Endodermal cell (in vitro differentiated cells): ENCODE measurements around the gene FAM149A. TPM values are rescaled to one million over a fixed set of nuclear protein-coding genes. Genes with fewer than 3 reads are reported as not detected.

Experiments
- DNase-seq: peaks from one replicate; pipeline ENCODE4 v3.0.0-alpha.2; 2017
- H3K27ac ChIP-seq: 2 replicates; pipeline ENCODE4 v1.5.1; 2013; ENCODE audit warnings: mild to moderate bottlenecking, low read depth, low read length, moderate library complexity
- H3K27me3 ChIP-seq: 2 replicates; pipeline ENCODE4 v1.6.1; 2013; ENCODE audit warnings: mild to moderate bottlenecking, low read length, moderate library complexity; ENCODE audit not compliant: insufficient read depth, control insufficient read depth, poor library complexity, severe bottlenecking
- H3K36me3 ChIP-seq: 2 replicates; pipeline ENCODE4 v1.7.0; 2013; ENCODE audit warnings: mild to moderate bottlenecking, low read length, moderate library complexity; ENCODE audit not compliant: control insufficient read depth, insufficient read depth
- H3K4me1 ChIP-seq: one replicate; pipeline ENCODE4 v1.7.0; 2013; ENCODE audit warnings: low read length; ENCODE audit not compliant: control insufficient read depth, insufficient read depth
- H3K4me3 ChIP-seq: 2 replicates; pipeline ENCODE4 v1.5.1; 2013; ENCODE audit warnings: mild to moderate bottlenecking, low read length, moderate library complexity
- H3K9ac ChIP-seq: 2 replicates; pipeline ENCODE4 v1.6.1; 2013; ENCODE audit warnings: mild to moderate bottlenecking, low read length, moderate library complexity; ENCODE audit not compliant: poor library complexity, severe bottlenecking; ENCODE audit errors: extremely low read depth
- H3K9me3 ChIP-seq: 2 replicates; pipeline ENCODE4 v1.6.1; 2013; ENCODE audit warnings: mild to moderate bottlenecking, low read length, moderate library complexity; ENCODE audit not compliant: control insufficient read depth
- H3K27ac Mint-ChIP-seq: 2 replicates; pipeline ENCODE4 v1.8.0; 2020; ENCODE audit warnings: mixed read lengths
- H3K27me3 Mint-ChIP-seq: 2 replicates; pipeline ENCODE4 v1.8.0; 2021; ENCODE audit warnings: mild to moderate bottlenecking, mixed read lengths; ENCODE audit not compliant: insufficient read depth
- H3K36me3 Mint-ChIP-seq: 2 replicates; pipeline ENCODE4 v1.8.0; 2020; ENCODE audit warnings: low read depth, mixed read lengths
- H3K4me1 Mint-ChIP-seq: 2 replicates; pipeline ENCODE4 v1.8.0; 2020; ENCODE audit warnings: mixed read lengths
- H3K4me3 Mint-ChIP-seq: 2 replicates; pipeline ENCODE4 v1.8.0; 2020; ENCODE audit warnings: mild to moderate bottlenecking, moderate library complexity, mixed read lengths
- H3K9me3 Mint-ChIP-seq: 2 replicates; pipeline ENCODE4 v1.8.0; 2020; ENCODE audit warnings: mild to moderate bottlenecking, mixed read lengths
- CTCF ChIP-seq: fragments of 200-600 bp; sonication (generic); conservative IDR thresholded peaks from 2 replicates; pipeline ENCODE4 v1.5.0; 2021; ENCODE audit warnings: antibody characterized with exemption, mild to moderate bottlenecking
- WGBS, 2 experiments: methylation state at CpG; one replicate each; pipeline versions ENCODE4 v1.1.5 to v1.1.7; 2013; ENCODE audit warnings: missing lambda C conversion rate in 2 of 2, mixed read lengths in 1 of 2; ENCODE audit not compliant: insufficient coverage in 1 of 2, insufficient read length in 1 of 2; 5-methylcytosine and 5-hydroxymethylcytosine counted together
- total RNA-seq, 2 donors: library from RNA; stranded (reverse); fragmentation: NEBNext Ultra II Directional in 1 of 2; extraction: Animal tissue kit (Norgen Biotek cat#: 25700) in 1 of 2; gene quantifications; 2 replicates in 1 of 2; 3 replicates in 1 of 2; pipeline ENCODE4 v1.2.1, GENCODE V29; 2021

FAM149A gene
- total RNA-seq, 2 donors from 2014 or later: 2.4 to 3.3 TPM

GRCh38 chr4:186069729-186070128 is 34.8 kb upstream of the FAM149A start:
- H3K36me3 ChIP-seq: no peaks in the 10 kb centered on the region
- H3K27me3 ChIP-seq: no peaks in the 10 kb centered on the region
- H3K9me3 Mint-ChIP-seq: no peaks in the 10 kb centered on the region
- no peak for DNase-seq
- no peaks in the 10 kb centered on the region for H3K9me3 ChIP-seq
- H3K36me3 Mint-ChIP-seq: no peaks in the 10 kb centered on the region
- no peak overlapping the region for H3K9ac ChIP-seq
- no peaks in the 10 kb centered on the region for H3K4me1 ChIP-seq
- no peak overlapping the region for H3K4me3 ChIP-seq
- peaks cover 2% of the 10 kb centered on the region for H3K4me1 Mint-ChIP-seq
- TF ChIP-seq CTCF: no peak
- no peaks in the 10 kb centered on the region for H3K27me3 Mint-ChIP-seq
- H3K4me3 Mint-ChIP-seq: no peak overlapping the region
- H3K27ac Mint-ChIP-seq: no peak overlapping the region
- no peak overlapping the region for H3K27ac ChIP-seq
- WGBS, 2 experiments: 95% methylated on average over 3 to 4 of the region's 4 CpGs

GRCh38 chr4:186072516-186072915 is 32.0 kb upstream of the FAM149A start:
- no peaks in the 10 kb centered on the region for H3K27me3 Mint-ChIP-seq
- no peak for DNase-seq
- no peak overlapping the region for H3K27ac Mint-ChIP-seq
- H3K4me1 ChIP-seq: no peaks in the 10 kb centered on the region
- no peak overlapping the region for H3K4me3 ChIP-seq
- peaks cover 2% of the 10 kb centered on the region for H3K4me1 Mint-ChIP-seq
- no peaks in the 10 kb centered on the region for H3K36me3 Mint-ChIP-seq
- H3K9me3 Mint-ChIP-seq: no peaks in the 10 kb centered on the region
- H3K9ac ChIP-seq: no peak overlapping the region
- H3K27me3 ChIP-seq: no peaks in the 10 kb centered on the region
- H3K4me3 Mint-ChIP-seq: no peak overlapping the region
- WGBS, 2 experiments: 95 to 100% methylated on average over 1 to 10 of the region's 10 CpGs
- no peaks in the 10 kb centered on the region for H3K9me3 ChIP-seq
- H3K27ac ChIP-seq: no peak overlapping the region
- H3K36me3 ChIP-seq: no peaks in the 10 kb centered on the region
- no peak for TF ChIP-seq CTCF

- Mint-ChIP-seq H3K9me3 (no peaks in the 10 kb centered on the region), H3K36me3 (no peaks in the 10 kb centered on the region), H3K27ac (no peak overlapping the region), H3K4me1 (peaks cover 6% of the 10 kb centered on the region), H3K4me3 (no peak overlapping the region), H3K27me3 (no peaks in the 10 kb centered on the region)
- WGBS, 2 experiments: 78 to 91% methylated on average over 6 to 7 of the region's 7 CpGs
- Histone ChIP-seq H3K27ac (no peak overlapping the region), H3K9ac (no peak overlapping the region), H3K4me3 (no peak overlapping the region), H3K9me3 (no peaks in the 10 kb centered on the region), H3K27me3 (no peaks in the 10 kb centered on the region), H3K4me1 (peaks cover 5% of the 10 kb centered on the region), H3K36me3 (no peaks in the 10 kb centered on the region)
- no peak for TF ChIP-seq CTCF
- DNase-seq: no peak
These were observed 30.3 kb upstream of the FAM149A start for GRCh38 chr4:186074189-186074588.
